Measurements from ENCODE around the gene PAPPA2. TPM values are rescaled to one million over a fixed set of nuclear protein-coding genes. Genes with fewer than 3 reads are reported as not detected.

Gene PAPPA2
- total and polyA plus RNA-seq, 2 donors from 2014 or later = 4.9 to 93.5 TPM

- no peak for TF ChIP-seq CTCF (IDR thresholded peaks at IDR 0.05; ENCODE audit: borderline replicate concordance, extremely low read depth, insufficient read depth)
- no peak overlapping the region for H3K9ac ChIP-seq (ENCODE audit: low read length in 3 of 3)
- H3K27ac ChIP-seq (ENCODE audit: low read depth in 2 of 2, low read length in 2 of 2) = no peak overlapping the region
- DNase-seq = no peak
- H3K4me1 ChIP-seq (ENCODE audit: control insufficient read depth in 2 of 3, insufficient read depth in 2 of 3, low read depth in 1 of 3, low read length in 3 of 3) = peaks cover 0 to 4% (median 2%) of the 10 kb centered on the region in 3 donors
- H3K9me3 ChIP-seq (ENCODE audit: control insufficient read depth in 2 of 3, insufficient read depth in 1 of 3, low read length in 3 of 3) = no peaks in the 10 kb centered on the region
- FAIRE-seq = no peak
- H3K4me3 ChIP-seq (ENCODE audit: low read length in 3 of 3) = no peak overlapping the region
- H3K36me3 ChIP-seq (ENCODE audit: control insufficient read depth in 2 of 3, insufficient read depth in 3 of 3, low read length in 3 of 3) = no peaks in the 10 kb centered on the region
- intact Hi-C loops (cut with DNase I) = no loop called here
- no peaks in the 10 kb centered on the region for H3K27me3 ChIP-seq (ENCODE audit: control insufficient read depth, insufficient read depth, low read length)
Measured at GRCh38 chr1:176605176-176605575, 142.2 kb downstream of the PAPPA2 start.

GRCh38 chr1:176609556-176610408, 146.8 kb downstream of the PAPPA2 start:
- no peak for DNase-seq
- Histone ChIP-seq H3K9ac (ENCODE audit: low read length in 3 of 3) (no peak overlapping the region), H3K27ac (ENCODE audit: low read depth in 2 of 2, low read length in 2 of 2) (no peak overlapping the region), H3K4me3 (ENCODE audit: low read length in 3 of 3) (no peak overlapping the region), H3K27me3 (ENCODE audit: control insufficient read depth, insufficient read depth, low read length) (no peaks in the 10 kb centered on the region), H3K4me1 (ENCODE audit: control insufficient read depth in 2 of 3, insufficient read depth in 2 of 3, low read depth in 1 of 3, low read length in 3 of 3) (no peaks in the 10 kb centered on the region), H3K9me3 (ENCODE audit: control insufficient read depth in 2 of 3, insufficient read depth in 1 of 3, low read length in 3 of 3) (no peaks in the 10 kb centered on the region), H3K36me3 (ENCODE audit: control insufficient read depth in 2 of 3, insufficient read depth in 3 of 3, low read length in 3 of 3) (no peaks in the 10 kb centered on the region)
- no peak for FAIRE-seq
- intact Hi-C loops (cut with DNase I) = no loop called here
- no peak for TF ChIP-seq CTCF (IDR thresholded peaks at IDR 0.05; ENCODE audit: borderline replicate concordance, extremely low read depth, insufficient read depth)

GRCh38 chr1:176612791-176613190, 149.8 kb downstream of the PAPPA2 start:
- H3K9ac ChIP-seq (ENCODE audit: low read length in 3 of 3) = no peak overlapping the region
- H3K4me1 ChIP-seq (ENCODE audit: control insufficient read depth in 2 of 3, insufficient read depth in 2 of 3, low read depth in 1 of 3, low read length in 3 of 3) = no peaks in the 10 kb centered on the region
- no peak for TF ChIP-seq CTCF (IDR thresholded peaks at IDR 0.05; ENCODE audit: borderline replicate concordance, extremely low read depth, insufficient read depth)
- FAIRE-seq (no peak), DNase-seq (no peak)
- no peaks in the 10 kb centered on the region for H3K27me3 ChIP-seq (ENCODE audit: control insufficient read depth, insufficient read depth, low read length)
- H3K36me3 ChIP-seq (ENCODE audit: control insufficient read depth in 2 of 3, insufficient read depth in 3 of 3, low read length in 3 of 3) = no peaks in the 10 kb centered on the region
- H3K9me3 ChIP-seq (ENCODE audit: control insufficient read depth in 2 of 3, insufficient read depth in 1 of 3, low read length in 3 of 3) = no peaks in the 10 kb centered on the region
- H3K27ac ChIP-seq (ENCODE audit: low read depth in 2 of 2, low read length in 2 of 2) = no peak overlapping the region
- intact Hi-C loops (cut with DNase I) = no loop called here
- H3K4me3 ChIP-seq (ENCODE audit: low read length in 3 of 3) = no peak overlapping the region

Data from kidney (tissue), 14 donors.